Type B pancreatic cell (in vitro differentiated cells): ENCODE measurements around the gene BLOC1S3. TPM values are rescaled to one million over a fixed set of nuclear protein-coding genes. Genes with fewer than 3 reads are reported as not detected.

Source experiments
- DNase-seq: peaks from one replicate; pipeline ENCODE4 v3.0.0; 2021; ENCODE audit warnings: mixed read lengths; ENCODE audit not compliant: unreplicated experiment; ENCODE audit errors: extremely low spot score
- H3K27ac Mint-ChIP-seq: 2 replicates; pipeline ENCODE4 v1.8.0; 2021; ENCODE audit warnings: mild to moderate bottlenecking, mixed read lengths
- H3K27me3 Mint-ChIP-seq: 2 replicates; pipeline ENCODE4 v1.8.0; 2021; ENCODE audit warnings: mixed read lengths
- H3K36me3 Mint-ChIP-seq: 2 replicates; pipeline ENCODE4 v1.8.0; 2021; ENCODE audit warnings: mixed read lengths
- H3K4me1 Mint-ChIP-seq: one replicate; pipeline ENCODE4 v1.8.0; 2021; ENCODE audit warnings: mixed read lengths; ENCODE audit not compliant: unreplicated experiment
- H3K4me3 Mint-ChIP-seq: 2 replicates; pipeline ENCODE4 v1.8.0; 2021; ENCODE audit warnings: mild to moderate bottlenecking, mixed read lengths
- H3K9me3 Mint-ChIP-seq: 2 replicates; pipeline ENCODE4 v1.8.0; 2021; ENCODE audit warnings: mixed read lengths
- total RNA-seq: library from RNA; stranded (reverse); gene quantifications from 2 replicates; pipeline ENCODE4 v1.2.1, GENCODE V29; 2021; ENCODE audit warnings: low replicate concordance
- TF ChIP-seq, protein P1 (sequence below): fragments of 200-600 bp; sonication (generic); conservative IDR thresholded peaks from 2 replicates; pipeline ENCODE4 v1.5.0; 2021; ENCODE audit warnings: antibody characterized with exemption, mild to moderate bottlenecking

The BLOC1S3 gene
- total RNA-seq, 1 donor from 2014 or later = 10.2 TPM

DNA sequence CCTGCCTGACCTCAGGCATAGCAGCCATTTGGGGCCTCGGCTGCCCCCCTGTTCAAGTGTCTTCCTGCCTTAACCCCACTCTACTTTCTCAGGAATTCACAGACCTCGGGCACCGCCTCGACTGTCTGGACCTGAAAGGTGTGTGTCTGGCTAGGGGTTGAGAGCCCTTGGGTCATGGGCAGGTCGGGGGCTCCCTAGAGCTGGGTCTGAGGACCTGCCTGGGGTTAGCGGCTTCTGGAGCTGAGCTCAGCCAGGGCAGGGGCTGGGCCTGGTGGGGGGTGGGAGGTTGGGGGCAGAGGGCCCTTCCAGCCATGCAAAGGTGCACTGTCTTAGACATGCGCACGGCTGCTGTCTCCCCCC is 38.5 kb upstream of the BLOC1S3 start:
- Mint-ChIP-seq H3K9me3 (no peaks in the 10 kb centered on the region), H3K4me3 (no peak overlapping the region), H3K4me1 (peaks cover 23% of the 10 kb centered on the region), H3K36me3 (peaks cover 4% of the 10 kb centered on the region), H3K27me3 (no peaks in the 10 kb centered on the region), H3K27ac (no peak overlapping the region)
- TF ChIP-seq, protein P1, sequence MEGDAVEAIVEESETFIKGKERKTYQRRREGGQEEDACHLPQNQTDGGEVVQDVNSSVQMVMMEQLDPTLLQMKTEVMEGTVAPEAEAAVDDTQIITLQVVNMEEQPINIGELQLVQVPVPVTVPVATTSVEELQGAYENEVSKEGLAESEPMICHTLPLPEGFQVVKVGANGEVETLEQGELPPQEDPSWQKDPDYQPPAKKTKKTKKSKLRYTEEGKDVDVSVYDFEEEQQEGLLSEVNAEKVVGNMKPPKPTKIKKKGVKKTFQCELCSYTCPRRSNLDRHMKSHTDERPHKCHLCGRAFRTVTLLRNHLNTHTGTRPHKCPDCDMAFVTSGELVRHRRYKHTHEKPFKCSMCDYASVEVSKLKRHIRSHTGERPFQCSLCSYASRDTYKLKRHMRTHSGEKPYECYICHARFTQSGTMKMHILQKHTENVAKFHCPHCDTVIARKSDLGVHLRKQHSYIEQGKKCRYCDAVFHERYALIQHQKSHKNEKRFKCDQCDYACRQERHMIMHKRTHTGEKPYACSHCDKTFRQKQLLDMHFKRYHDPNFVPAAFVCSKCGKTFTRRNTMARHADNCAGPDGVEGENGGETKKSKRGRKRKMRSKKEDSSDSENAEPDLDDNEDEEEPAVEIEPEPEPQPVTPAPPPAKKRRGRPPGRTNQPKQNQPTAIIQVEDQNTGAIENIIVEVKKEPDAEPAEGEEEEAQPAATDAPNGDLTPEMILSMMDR = no peak
- DNase-seq = no peak

DNA sequence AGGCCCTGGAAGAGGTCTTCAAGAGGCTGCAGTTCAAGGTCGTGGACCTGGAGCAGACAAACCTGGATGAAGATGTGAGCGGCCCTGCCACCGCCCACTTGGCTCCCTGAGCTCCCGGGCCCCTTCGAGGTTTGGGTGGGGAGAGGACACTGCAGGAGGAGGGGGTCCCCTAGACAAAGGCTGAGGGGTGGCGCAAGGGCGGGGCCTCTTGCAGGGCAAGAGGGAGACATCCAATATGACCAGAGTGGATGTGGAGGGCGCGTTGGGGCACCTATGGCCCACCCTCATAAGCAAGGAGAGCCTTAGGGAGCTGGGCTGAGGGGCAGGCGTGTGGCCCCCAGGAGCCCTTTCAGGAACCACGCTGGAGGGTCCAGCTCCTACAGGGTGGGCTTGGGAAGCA is 38.1 kb upstream of the BLOC1S3 start:
- TF ChIP-seq, protein P1 = no peak
- H3K4me1 Mint-ChIP-seq = peaks cover 23% of the 10 kb centered on the region
- peaks cover 4% of the 10 kb centered on the region for H3K36me3 Mint-ChIP-seq
- no peaks in the 10 kb centered on the region for H3K27me3 Mint-ChIP-seq
- H3K4me3 Mint-ChIP-seq = no peak overlapping the region
- no peaks in the 10 kb centered on the region for H3K9me3 Mint-ChIP-seq
- no peak for DNase-seq
- no peak overlapping the region for H3K27ac Mint-ChIP-seq

DNA sequence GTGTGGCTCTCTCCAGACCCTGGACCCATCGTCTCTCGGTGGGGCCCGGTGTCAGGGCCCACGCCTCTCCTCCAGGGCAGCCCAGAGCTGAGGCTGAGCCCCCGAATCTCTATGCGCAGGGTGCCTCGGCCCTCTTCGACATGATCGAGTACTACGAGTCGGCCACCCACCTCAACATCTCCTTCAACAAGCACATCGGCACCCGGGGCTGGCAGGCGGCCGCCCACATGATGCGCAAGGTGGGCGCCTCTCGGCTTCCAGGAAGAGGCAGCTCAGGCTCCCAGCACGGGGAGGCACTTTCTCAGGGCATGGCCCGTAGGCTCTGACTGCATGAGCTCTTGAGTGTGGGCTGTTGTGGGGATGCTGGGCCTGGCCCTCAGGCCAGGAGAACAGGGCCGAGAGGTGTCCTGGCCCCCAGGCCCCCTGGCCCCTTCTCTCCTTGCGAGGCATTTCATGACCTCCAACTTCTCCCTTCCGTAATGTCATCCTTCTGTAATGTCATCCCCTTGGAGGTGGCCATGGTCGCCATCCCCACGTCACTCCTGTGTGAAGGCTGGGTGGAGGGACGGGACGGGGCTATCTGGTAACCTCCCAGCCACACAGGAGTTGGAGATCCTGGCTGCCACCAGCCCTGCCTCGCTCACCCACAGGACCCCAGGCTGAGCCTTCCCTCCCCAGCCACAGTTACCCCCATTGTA is 37.2 kb upstream of the BLOC1S3 start:
- no peaks in the 10 kb centered on the region for H3K9me3 Mint-ChIP-seq
- DNase-seq = no peak
- H3K36me3 Mint-ChIP-seq = peaks cover 4% of the 10 kb centered on the region
- no peak overlapping the region for H3K27ac Mint-ChIP-seq
- H3K27me3 Mint-ChIP-seq = no peaks in the 10 kb centered on the region
- H3K4me3 Mint-ChIP-seq = no peak overlapping the region
- H3K4me1 Mint-ChIP-seq = peaks cover 19% of the 10 kb centered on the region
- TF ChIP-seq, protein P1 = no peak

DNA sequence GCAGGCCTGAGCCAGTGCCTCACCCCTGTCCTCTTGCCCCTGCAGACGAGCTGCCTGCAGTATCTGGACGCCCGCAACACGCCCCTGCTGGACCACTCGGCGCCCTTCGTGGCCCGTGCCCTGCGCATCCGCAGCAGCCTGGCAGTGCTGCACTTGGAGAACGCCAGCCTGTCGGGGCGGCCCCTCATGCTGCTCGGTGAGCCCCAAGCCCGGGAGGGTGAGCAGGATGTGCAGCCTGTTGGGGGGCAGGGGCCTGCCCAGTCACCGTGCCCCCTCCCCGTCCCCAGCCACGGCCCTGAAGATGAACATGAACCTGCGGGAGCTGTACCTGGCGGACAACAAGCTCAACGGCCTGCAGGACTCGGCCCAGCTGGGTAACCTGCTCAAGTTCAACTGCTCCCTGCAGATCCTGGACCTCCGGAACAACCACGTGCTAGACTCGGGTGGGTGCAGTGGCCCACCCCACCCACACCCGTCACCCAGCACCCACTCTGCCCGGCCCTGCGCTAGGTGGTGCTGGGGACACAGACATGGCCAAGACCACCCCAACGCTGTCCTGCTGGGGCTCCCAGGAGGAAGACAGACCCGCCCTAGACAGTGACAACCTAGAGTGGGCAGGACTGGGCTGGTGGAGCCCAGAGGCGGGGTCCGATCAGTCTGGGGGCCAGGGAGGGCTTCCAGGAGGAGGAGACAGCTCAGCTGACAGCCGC is 36.4 kb upstream of the BLOC1S3 start:
- TF ChIP-seq, protein P1 = no peak
- peaks cover 11% of the 10 kb centered on the region for H3K4me1 Mint-ChIP-seq
- H3K27ac Mint-ChIP-seq = no peak overlapping the region
- peaks cover 4% of the 10 kb centered on the region for H3K36me3 Mint-ChIP-seq
- no peaks in the 10 kb centered on the region for H3K27me3 Mint-ChIP-seq
- no peak for DNase-seq
- no peaks in the 10 kb centered on the region for H3K9me3 Mint-ChIP-seq
- no peak overlapping the region for H3K4me3 Mint-ChIP-seq

DNA sequence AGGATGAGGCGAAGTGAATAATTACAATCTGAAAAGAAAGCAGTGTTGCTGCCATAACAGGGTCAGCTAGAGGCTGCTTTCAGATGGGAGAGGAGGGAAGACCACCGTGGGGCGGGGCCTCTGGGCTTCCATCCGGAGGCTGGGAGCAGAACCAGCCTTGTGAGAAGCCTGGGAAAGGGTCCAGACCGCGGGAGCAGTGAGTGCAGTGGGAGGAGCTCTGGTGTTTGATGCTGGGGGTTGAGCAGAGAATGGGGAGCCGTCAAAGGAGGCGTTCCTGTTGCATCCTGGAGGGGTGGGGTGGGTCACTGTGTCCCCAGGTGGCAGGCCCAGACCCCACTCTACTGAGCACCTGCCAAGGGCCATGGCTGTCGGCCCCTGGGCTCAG is 35.9 kb upstream of the BLOC1S3 start:
- Mint-ChIP-seq H3K9me3 (no peaks in the 10 kb centered on the region), H3K36me3 (peaks cover 4% of the 10 kb centered on the region), H3K27ac (no peak overlapping the region), H3K27me3 (no peaks in the 10 kb centered on the region), H3K4me1 (peaks cover 6% of the 10 kb centered on the region), H3K4me3 (no peak overlapping the region)
- no peak for DNase-seq
- TF ChIP-seq, protein P1 = no peak
